Caco-2 (cell line): ENCODE data around the gene CDKN2D. TPM values are rescaled to one million over a fixed set of nuclear protein-coding genes. Genes with fewer than 3 reads are reported as not detected.

Experiments used
- BruUV-seq: library from RNA; stranded (reverse); fragments of 400-500 nt; replicated peaks from 2 replicates; lab custom pipeline; 2021; lab: Mats Ljungman, UMichigan
- CTCF ChIA-PET: fragments of 300-600 bp; sonication (Branson Sonifier 250); formaldehyde crosslinking; loops from one replicate; lab custom pipeline; 2022; ENCODE audit warnings: antibody characterized with exemption; lab: Charles Lee
- POLR2A ChIA-PET: fragments of 300-600 bp; sonication (Branson Sonifier 250); formaldehyde crosslinking; loops from one replicate; lab custom pipeline; 2022; ENCODE audit warnings: antibody characterized with exemption; lab: Charles Lee
- DNase-seq, 2 experiments: peaks; one replicate each; pipeline versions ENCODE4 v3.0.0 to v3.0.0-alpha.2; 2020 to 2022
- H3K27me3 ChIP-seq: replicated peaks from 2 replicates; pipeline ENCODE4 v1.6.0; 2011; ENCODE audit warnings: low read length; ENCODE audit not compliant: control insufficient read depth, insufficient read depth
- H3K36me3 ChIP-seq: 2 replicates; pipeline ENCODE4 v1.5.1; 2011; ENCODE audit warnings: low read length; ENCODE audit not compliant: control insufficient read depth, insufficient read depth
- H3K4me1 ChIP-seq: fragments of 250-450 bp; sonication (Bioruptor Pico); 2 replicates; pipeline ENCODE4 v1.5.1; 2020; ENCODE audit warnings: mild to moderate bottlenecking
- H3K4me3 ChIP-seq: 2 replicates; pipeline ENCODE4 v1.5.1; 2011; ENCODE audit warnings: low read depth, mild to moderate bottlenecking, control low read depth, low read length
- H3K9me3 ChIP-seq: fragments of 250-450 bp; sonication (Bioruptor Pico); 2 replicates; pipeline ENCODE4 v1.5.1; 2020; ENCODE audit warnings: mild to moderate bottlenecking, moderate library complexity
- H3K27ac Mint-ChIP-seq: one replicate; pipeline ENCODE4 v1.8.0; 2022; ENCODE audit warnings: mixed read lengths; ENCODE audit not compliant: unreplicated experiment
- H3K27me3 Mint-ChIP-seq: one replicate; pipeline ENCODE4 v1.8.0; 2022; ENCODE audit warnings: mixed read lengths; ENCODE audit not compliant: insufficient read depth, unreplicated experiment
- H3K36me3 Mint-ChIP-seq: one replicate; pipeline ENCODE4 v1.8.0; 2022; ENCODE audit warnings: mild to moderate bottlenecking, mixed read lengths; ENCODE audit not compliant: insufficient read depth, unreplicated experiment
- H3K4me1 Mint-ChIP-seq: one replicate; pipeline ENCODE4 v1.8.0; 2022; ENCODE audit warnings: low read depth, mixed read lengths; ENCODE audit not compliant: unreplicated experiment
- H3K4me3 Mint-ChIP-seq: one replicate; pipeline ENCODE4 v1.8.0; 2022; ENCODE audit warnings: mild to moderate bottlenecking, moderate library complexity, mixed read lengths; ENCODE audit not compliant: unreplicated experiment
- H3K9me3 Mint-ChIP-seq: one replicate; pipeline ENCODE4 v1.8.0; 2022; ENCODE audit warnings: mixed read lengths; ENCODE audit not compliant: unreplicated experiment
- intact Hi-C: fragments of 100-400 bp; cut with micrococcal nuclease; formaldehyde crosslinking; loops from one replicate; pipeline ENCODE4 v1.10.0; 2022; ENCODE audit not compliant: unreplicated experiment
- total RNA-seq: library from RNA; stranded (reverse); gene quantifications from 2 replicates; pipeline ENCODE4 v1.2.3, GENCODE V29; 2022
- TF ChIP-seq, protein P1 (sequence below), 2 experiments: fragments of 200-600 bp in 1 of 2; IDR thresholded peaks; 1 replicate in 1 of 2; 2 replicates in 1 of 2; pipeline versions ENCODE4 v1.5.1 to v1.8.0; 2011 to 2022; ENCODE audit warnings: antibody characterized with exemption in 1 of 2, control low read depth in 1 of 2, inconsistent platforms in 1 of 2, low read depth in 1 of 2, low read length in 1 of 2, mild to moderate bottlenecking in 1 of 2, moderate library complexity in 1 of 2; ENCODE audit not compliant: insufficient read depth in 1 of 2, severe bottlenecking in 1 of 2, unreplicated experiment in 1 of 2

Gene CDKN2D
- total RNA-seq, 1 experiment from 2014 or later, result 5.0 TPM

DNA sequence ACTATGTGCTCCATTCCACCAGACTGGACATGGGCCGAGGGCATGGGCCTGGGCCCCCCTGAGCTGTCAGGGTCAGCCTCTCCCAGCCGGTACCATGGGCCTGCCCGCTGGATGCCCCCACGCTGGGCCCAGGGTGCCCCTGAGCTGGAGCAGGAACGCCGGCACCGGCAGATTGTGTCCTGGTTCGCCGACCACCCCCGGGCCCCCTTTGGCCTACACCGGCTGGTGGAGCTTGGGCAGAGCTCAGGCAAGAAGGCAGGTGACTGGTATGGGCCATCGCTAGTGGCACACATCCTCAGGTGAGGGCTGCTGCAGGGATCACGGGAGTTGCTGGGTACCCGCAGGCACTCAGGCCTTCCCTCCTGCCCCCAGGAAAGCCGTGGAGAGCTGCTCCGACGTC is 22.0 kb downstream of the CDKN2D start:
- H3K9me3 ChIP-seq, result no peaks in the 10 kb centered on the region
- Mint-ChIP-seq H3K4me3 (no peak overlapping the region), H3K27me3 (no peaks in the 10 kb centered on the region), H3K9me3 (no peaks in the 10 kb centered on the region), H3K36me3 (peaks cover 43% of the 10 kb centered on the region), H3K27ac (no peak overlapping the region), H3K4me1 (no peaks in the 10 kb centered on the region)
- no peak for DNase-seq
- TSS peak; percentile 11 for BruUV-seq
- intact Hi-C loops, result no loop called here
- peaks cover 3% of the 10 kb centered on the region; the same call in 1 of the 2 replicates for H3K4me1 ChIP-seq
- H3K36me3 ChIP-seq, result peaks cover 2% of the 10 kb centered on the region
- CTCF ChIA-PET, result no interaction called here
- no peak overlapping the region for H3K4me3 ChIP-seq
- TF ChIP-seq, protein P1, sequence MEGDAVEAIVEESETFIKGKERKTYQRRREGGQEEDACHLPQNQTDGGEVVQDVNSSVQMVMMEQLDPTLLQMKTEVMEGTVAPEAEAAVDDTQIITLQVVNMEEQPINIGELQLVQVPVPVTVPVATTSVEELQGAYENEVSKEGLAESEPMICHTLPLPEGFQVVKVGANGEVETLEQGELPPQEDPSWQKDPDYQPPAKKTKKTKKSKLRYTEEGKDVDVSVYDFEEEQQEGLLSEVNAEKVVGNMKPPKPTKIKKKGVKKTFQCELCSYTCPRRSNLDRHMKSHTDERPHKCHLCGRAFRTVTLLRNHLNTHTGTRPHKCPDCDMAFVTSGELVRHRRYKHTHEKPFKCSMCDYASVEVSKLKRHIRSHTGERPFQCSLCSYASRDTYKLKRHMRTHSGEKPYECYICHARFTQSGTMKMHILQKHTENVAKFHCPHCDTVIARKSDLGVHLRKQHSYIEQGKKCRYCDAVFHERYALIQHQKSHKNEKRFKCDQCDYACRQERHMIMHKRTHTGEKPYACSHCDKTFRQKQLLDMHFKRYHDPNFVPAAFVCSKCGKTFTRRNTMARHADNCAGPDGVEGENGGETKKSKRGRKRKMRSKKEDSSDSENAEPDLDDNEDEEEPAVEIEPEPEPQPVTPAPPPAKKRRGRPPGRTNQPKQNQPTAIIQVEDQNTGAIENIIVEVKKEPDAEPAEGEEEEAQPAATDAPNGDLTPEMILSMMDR (IDR thresholded peaks at IDR 0.05; ENCODE audit: insufficient read depth in 1 of 2, low read depth in 1 of 2, low read length in 1 of 2, severe bottlenecking in 1 of 2, unreplicated experiment in 1 of 2), result no peak
- H3K27me3 ChIP-seq, result no peaks in the 10 kb centered on the region
- POLR2A ChIA-PET, result no interaction called here

DNA sequence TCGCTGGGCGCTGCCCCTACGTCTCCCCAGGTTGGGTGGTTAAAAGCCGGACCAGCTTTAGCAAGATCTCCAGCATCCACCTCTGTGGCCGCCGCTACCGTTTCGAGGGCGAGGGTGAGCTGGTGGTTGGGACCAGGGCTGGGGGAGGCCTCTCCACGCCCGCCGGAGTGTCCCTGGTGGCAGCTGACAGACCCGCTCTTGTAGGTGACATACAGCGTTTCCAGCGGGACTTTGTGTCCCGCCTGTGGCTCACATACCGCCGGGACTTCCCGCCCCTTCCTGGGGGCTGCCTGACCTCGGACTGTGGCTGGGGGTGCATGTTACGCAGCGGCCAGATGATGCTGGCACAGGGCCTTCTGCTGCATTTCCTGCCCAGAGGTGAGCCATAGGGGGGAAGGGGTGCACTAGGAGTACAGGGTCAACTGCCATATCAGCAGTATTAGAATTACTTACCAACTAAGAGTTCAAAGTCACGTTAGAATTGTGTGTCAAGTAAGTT is 24.0 kb downstream of the CDKN2D start:
- peaks cover 3% of the 10 kb centered on the region; the same call in 1 of the 2 replicates for H3K4me1 ChIP-seq
- no peaks in the 10 kb centered on the region for H3K27me3 ChIP-seq
- H3K9me3 Mint-ChIP-seq, result no peaks in the 10 kb centered on the region
- no peaks in the 10 kb centered on the region for H3K27me3 Mint-ChIP-seq
- no peaks in the 10 kb centered on the region for H3K4me1 Mint-ChIP-seq
- H3K27ac Mint-ChIP-seq, result peak overlapping the region; percentile 67
- peak overlapping the region; percentile 78 for H3K4me3 ChIP-seq
- TF ChIP-seq, protein P1 (IDR thresholded peaks at IDR 0.05; ENCODE audit: insufficient read depth in 1 of 2, low read depth in 1 of 2, low read length in 1 of 2, severe bottlenecking in 1 of 2, unreplicated experiment in 1 of 2), result no peak
- ChIA-PET CTCF (interaction anchor here (0.7 kb wide), 1 partner anchor 10 kb away, joined by 4 read pairs; no protein-coding TSS in a partner anchor), POLR2A (no interaction called here)
- H3K9me3 ChIP-seq, result no peaks in the 10 kb centered on the region
- intact Hi-C loops, result loop anchor here (5.0 kb wide), 1 partner anchor 43 kb away; the partner anchor contains the start of gene KEAP1
- no peak for DNase-seq
- no peaks in the 10 kb centered on the region; the same call in 1 of the 2 replicates for H3K36me3 ChIP-seq
- peak overlapping the region; percentile 78 for H3K4me3 Mint-ChIP-seq
- peaks cover 23% of the 10 kb centered on the region for H3K36me3 Mint-ChIP-seq
- BruUV-seq, result TSS peak; percentile 60

DNA sequence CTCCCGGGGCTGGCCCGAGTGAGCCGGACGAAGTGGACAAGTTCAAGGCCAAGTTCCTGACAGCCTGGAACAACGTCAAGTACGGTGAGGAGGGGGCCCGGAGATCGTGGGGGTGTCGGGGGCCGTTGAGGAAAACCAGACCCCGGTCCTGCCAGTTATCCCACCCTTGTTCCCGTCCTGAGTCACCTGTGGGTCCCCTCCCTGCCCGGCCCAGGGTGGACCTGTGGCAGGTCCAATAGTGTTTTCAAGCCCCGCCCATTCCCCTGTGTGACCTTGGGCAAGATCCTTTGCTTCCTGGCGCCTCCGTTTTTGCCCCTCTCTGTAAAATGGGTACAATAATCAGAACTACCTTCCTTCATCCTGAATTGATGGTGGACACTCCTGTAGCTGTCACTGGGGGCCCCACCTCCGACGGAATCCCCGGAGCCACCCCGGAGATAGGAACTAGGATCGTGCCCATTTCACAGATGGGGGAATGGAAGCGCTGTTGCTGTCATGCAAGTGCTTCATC is 24.5 kb downstream of the CDKN2D start:
- TF ChIP-seq, protein P1 (IDR thresholded peaks at IDR 0.05; ENCODE audit: insufficient read depth in 1 of 2, low read depth in 1 of 2, low read length in 1 of 2, severe bottlenecking in 1 of 2, unreplicated experiment in 1 of 2), result no peak
- peaks cover 3% of the 10 kb centered on the region; the same call in 1 of the 2 replicates for H3K4me1 ChIP-seq
- no peaks in the 10 kb centered on the region for H3K9me3 ChIP-seq
- Mint-ChIP-seq H3K27me3 (no peaks in the 10 kb centered on the region), H3K36me3 (peaks cover 18% of the 10 kb centered on the region), H3K4me1 (no peaks in the 10 kb centered on the region), H3K9me3 (no peaks in the 10 kb centered on the region), H3K27ac (peak overlapping the region; percentile 67), H3K4me3 (peak overlapping the region; percentile 78)
- ChIA-PET POLR2A (no interaction called here), CTCF (interaction anchor here (0.7 kb wide), 1 partner anchor 11 kb away, joined by 4 read pairs; no protein-coding TSS in a partner anchor)
- intact Hi-C loops, result loop anchor here (5.0 kb wide), 1 partner anchor 42 kb away; the partner anchor contains the start of gene KEAP1
- H3K4me3 ChIP-seq, result peak overlapping the region; percentile 78
- BruUV-seq, result no TSS peak
- H3K36me3 ChIP-seq, result no peaks in the 10 kb centered on the region; the same call in 1 of the 2 replicates
- DNase-seq, result peak; percentile 49 to 50
- no peaks in the 10 kb centered on the region for H3K27me3 ChIP-seq
